Natural killer cell (primary cell): ENCODE data around the gene DNAH10. TPM values are rescaled to one million over a fixed set of nuclear protein-coding genes. Genes with fewer than 3 reads are reported as not detected.

Source experiments
- ATAC-seq, 3 donors: fragments of 150-1000 bp in 2 of 3; fragments of 200-7000 bp in 1 of 3; cut with Tn5 transposase; 1 replicate in 1 of 3; 2 replicates in 2 of 3; pipeline ENCODE4 v1.10.0; 2021; ENCODE audit warnings: mild to moderate bottlenecking in 2 of 3, moderate library complexity in 2 of 3
- DNase-seq, 2 donors: peaks; one replicate each; pipeline versions ENCODE4 v3.0.0 to v3.0.0-alpha.2; 2013 to 2021; ENCODE audit warnings: mixed read lengths in 1 of 2
- H3K27ac ChIP-seq: one replicate; pipeline ENCODE4 v1.5.1; 2013; ENCODE audit warnings: mild to moderate bottlenecking, low read length
- H3K27me3 ChIP-seq: one replicate; pipeline ENCODE4 v1.6.1; 2013; ENCODE audit warnings: low read length; ENCODE audit not compliant: control insufficient read depth, insufficient read depth
- H3K36me3 ChIP-seq: one replicate; pipeline ENCODE4 v1.6.1; 2013; ENCODE audit warnings: low read length; ENCODE audit not compliant: control insufficient read depth, insufficient read depth
- H3K4me1 ChIP-seq: one replicate; pipeline ENCODE4 v1.6.1; 2013; ENCODE audit warnings: low read length; ENCODE audit not compliant: control insufficient read depth, insufficient read depth
- H3K4me3 ChIP-seq: one replicate; pipeline ENCODE4 v1.5.1; 2013; ENCODE audit warnings: low read length
- H3K9me3 ChIP-seq: one replicate; pipeline ENCODE4 v1.6.1; 2013; ENCODE audit warnings: low read length; ENCODE audit not compliant: control insufficient read depth, insufficient read depth
- H3K27ac Mint-ChIP-seq, 2 donors: one replicate each; pipeline ENCODE4 v1.8.0; 2022; ENCODE audit warnings: mild to moderate bottlenecking in 2 of 2, mixed read lengths in 2 of 2, moderate library complexity in 1 of 2
- H3K27me3 Mint-ChIP-seq, 2 donors: one replicate each; pipeline ENCODE4 v1.8.0; 2022; ENCODE audit warnings: low read depth in 2 of 2, mixed read lengths in 2 of 2
- H3K36me3 Mint-ChIP-seq: one replicate; pipeline ENCODE4 v1.8.0; 2022; ENCODE audit warnings: mixed read lengths
- H3K4me1 Mint-ChIP-seq, 2 donors: one replicate each; pipeline ENCODE4 v1.8.0; 2022; ENCODE audit warnings: mixed read lengths in 2 of 2
- H3K4me3 Mint-ChIP-seq: one replicate; pipeline ENCODE4 v1.8.0; 2022; ENCODE audit warnings: mild to moderate bottlenecking, moderate library complexity, mixed read lengths
- H3K9me3 Mint-ChIP-seq, 2 donors: one replicate each; pipeline ENCODE4 v1.8.0; 2022; ENCODE audit warnings: mixed read lengths in 2 of 2
- CTCF ChIP-seq: fragments of 200-600 bp; IDR thresholded peaks from one replicate; pipeline ENCODE4 v1.8.0; 2022; ENCODE audit warnings: antibody characterized with exemption
- WGBS: methylation state at CpG from one replicate; pipeline ENCODE4 v1.1.7; 2013; ENCODE audit warnings: missing lambda C conversion rate; ENCODE audit not compliant: insufficient coverage; 5-methylcytosine and 5-hydroxymethylcytosine counted together
- intact Hi-C: fragments of 100-400 bp; cut with micrococcal nuclease; formaldehyde crosslinking; loops from one replicate; pipeline ENCODE4 v1.14.2; 2022
- total RNA-seq, 4 donors: library from RNA; stranded (reverse); fragments of 120-200 nt in 1 of 4; gene quantifications; one replicate each; pipeline versions ENCODE4 v1.2.3 to v1.2.4, GENCODE V29; 2013 to 2022

The DNAH10 gene
- total RNA-seq, 3 donors from 2014 or later (not counting 1 experiment from before 2014, with no cell fraction given) = 0.43 to 1.7 (median 0.94) TPM

- Histone ChIP-seq H3K27ac (no peak overlapping the region), H3K4me1 (no peaks in the 10 kb centered on the region), H3K36me3 (peaks cover under 1% of the 10 kb centered on the region), H3K9me3 (no peaks in the 10 kb centered on the region), H3K4me3 (no peak overlapping the region), H3K27me3 (no peaks in the 10 kb centered on the region)
- WGBS = 92% methylated on average over 19 of the region's 19 CpGs
- Mint-ChIP-seq H3K9me3 (no peaks in the 10 kb centered on the region), H3K27ac (no peak overlapping the region), H3K27me3 (no peaks in the 10 kb centered on the region), H3K36me3 (no peaks in the 10 kb centered on the region), H3K4me3 (no peak overlapping the region), H3K4me1 (peaks cover 0 to 33% of the 10 kb centered on the region in 2 donors)
- no peak for TF ChIP-seq CTCF
- ATAC-seq (no peak), DNase-seq (no peak)
- intact Hi-C loops = no loop called here
Observed at GRCh38 chr12:123948796-123949769, 187.0 kb downstream of the DNAH10 start.

- no peak for ATAC-seq
- no peaks in the 10 kb centered on the region for H3K9me3 Mint-ChIP-seq
- Histone ChIP-seq H3K36me3 (no peaks in the 10 kb centered on the region), H3K9me3 (no peaks in the 10 kb centered on the region), H3K27ac (no peak overlapping the region), H3K27me3 (no peaks in the 10 kb centered on the region), H3K4me3 (no peak overlapping the region), H3K4me1 (no peaks in the 10 kb centered on the region)
- no peak for DNase-seq
- TF ChIP-seq CTCF = no peak
- no peaks in the 10 kb centered on the region for H3K36me3 Mint-ChIP-seq
- no peak overlapping the region for H3K27ac Mint-ChIP-seq
- H3K4me1 Mint-ChIP-seq = peaks cover 0 to 33% of the 10 kb centered on the region in 2 donors
- intact Hi-C loops = no loop called here
- H3K4me3 Mint-ChIP-seq = no peak overlapping the region
- WGBS = 95% methylated on average over 15 of the region's 15 CpGs
- no peaks in the 10 kb centered on the region for H3K27me3 Mint-ChIP-seq
Observed at GRCh38 chr12:123949770-123950165, 187.7 kb downstream of the DNAH10 start.

GRCh38 chr12:123950476-123951349 lies 188.6 kb downstream of the DNAH10 start:
- H3K36me3 Mint-ChIP-seq = no peaks in the 10 kb centered on the region
- Histone ChIP-seq H3K4me1 (no peaks in the 10 kb centered on the region), H3K27me3 (no peaks in the 10 kb centered on the region), H3K4me3 (no peak overlapping the region), H3K27ac (no peak overlapping the region), H3K36me3 (no peaks in the 10 kb centered on the region), H3K9me3 (no peaks in the 10 kb centered on the region)
- H3K27ac Mint-ChIP-seq = no peak overlapping the region
- no peak overlapping the region for H3K4me3 Mint-ChIP-seq
- WGBS = 95% methylated on average over 15 of the region's 15 CpGs
- no peaks in the 10 kb centered on the region for H3K9me3 Mint-ChIP-seq
- intact Hi-C loops = no loop called here
- ATAC-seq = no peak
- DNase-seq = no peak
- peaks cover 0 to 32% of the 10 kb centered on the region in 2 donors for H3K4me1 Mint-ChIP-seq
- H3K27me3 Mint-ChIP-seq = no peaks in the 10 kb centered on the region
- TF ChIP-seq CTCF = no peak
